ENCODE measurements around the gene PHIP.
"Not testable (repeated sequence)": the region's sequence is repeated elsewhere in the genome, so short reads cannot be mapped to it uniquely, and the experiment has no call there.

PHIP gene

GRCh38 chr6:78911218-78911940 lies 166.7 kb downstream of the PHIP start:
- no peak for DNase-seq

DNA sequence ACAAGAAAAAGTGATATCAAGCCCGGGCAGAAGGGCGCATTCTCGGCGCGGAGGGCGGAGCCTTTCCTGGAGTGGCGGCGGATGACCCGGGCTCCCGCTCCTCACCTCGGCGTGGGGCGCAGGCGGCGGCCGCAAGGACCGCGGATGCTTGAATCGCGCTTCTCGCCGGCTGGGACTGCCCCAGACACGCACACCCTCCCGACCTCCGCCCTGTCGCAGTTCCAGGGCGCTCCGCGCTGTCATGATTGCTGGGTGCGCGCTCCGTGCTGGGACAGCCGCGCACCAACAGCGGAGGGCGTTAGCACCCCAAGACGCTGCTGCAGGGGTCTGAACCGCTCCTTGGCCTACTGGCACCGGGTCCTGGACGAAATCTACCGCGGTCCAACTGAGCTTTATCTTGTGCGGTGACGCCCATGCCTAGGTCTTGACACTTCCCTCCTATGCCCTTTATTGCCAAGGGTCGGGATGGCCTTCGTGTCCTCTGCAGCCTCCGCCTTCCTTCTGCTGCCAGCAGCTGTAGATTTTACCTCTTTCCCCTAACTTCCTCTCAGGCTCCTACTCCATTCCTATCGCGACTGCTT lies 167.4 kb downstream of the PHIP start:
- DNase-seq: no peak

- no peak for DNase-seq
These were observed 168.0 kb downstream of the PHIP start for GRCh38 chr6:78910010-78910409.

DNA sequence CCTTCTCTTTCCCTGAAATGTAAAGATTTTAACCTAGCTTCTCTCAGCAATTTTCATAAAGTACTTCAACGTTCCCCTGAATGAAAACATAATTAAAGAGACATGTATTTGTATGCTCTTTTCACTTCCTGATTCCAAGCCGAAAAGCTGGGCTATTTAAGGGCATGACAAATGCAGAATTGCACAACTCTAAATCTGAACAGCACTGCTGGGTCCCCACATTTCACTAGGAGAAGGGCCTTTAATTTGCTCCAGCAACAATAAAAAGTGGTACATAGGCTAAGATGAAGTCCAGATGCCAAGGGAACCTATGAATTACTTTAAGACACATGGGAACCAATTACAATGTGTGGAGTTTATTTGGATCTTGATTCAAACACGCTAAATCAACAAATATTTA lies 168.7 kb downstream of the PHIP start:
- DNase-seq: peak; percentile 52

DNA sequence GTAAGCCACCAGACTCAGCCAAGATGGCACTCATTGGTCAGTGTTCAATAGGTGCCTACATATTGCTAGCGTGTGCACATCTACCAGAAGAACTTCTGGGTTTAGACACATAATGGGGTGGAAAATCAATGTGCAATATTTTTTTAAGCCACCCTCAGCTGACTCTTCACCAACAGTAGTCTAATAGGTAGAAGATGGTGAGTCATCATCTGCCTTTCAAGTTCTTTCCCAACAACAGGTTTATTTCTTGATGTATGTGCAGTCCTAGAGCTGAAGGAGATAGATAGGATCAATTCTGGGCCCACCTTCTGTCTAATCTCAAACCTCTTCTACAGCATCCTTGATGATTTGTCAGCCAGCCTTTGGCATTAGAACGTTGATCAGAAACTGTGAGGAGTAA lies 169.4 kb downstream of the PHIP start:
- DNase-seq: no peak

- DNase-seq: no peak
These were observed 181.8 kb downstream of the PHIP start for GRCh38 chr6:78896227-78896626.

DNA sequence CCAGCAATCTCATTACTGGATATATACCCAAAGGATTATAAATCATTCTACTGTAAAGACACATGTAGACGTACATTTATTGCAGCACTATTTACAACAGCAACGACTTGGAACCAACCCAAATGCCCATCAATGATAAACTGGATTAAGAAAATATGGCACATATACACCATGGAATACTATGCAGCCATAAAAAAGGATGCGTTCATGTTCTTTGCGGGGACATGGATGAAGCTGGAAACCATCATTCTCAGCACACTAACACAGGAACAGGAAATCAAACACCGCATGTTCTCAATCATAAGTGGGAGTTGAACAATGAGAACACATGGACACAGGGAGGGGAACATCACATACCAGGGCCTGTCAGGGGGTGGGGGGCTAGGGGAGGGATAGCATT lies 188.2 kb downstream of the PHIP start:
- DNase-seq: not testable (repeated sequence)
